Tibial nerve (tissue), 4 donors: ENCODE measurements around the gene MME.

Source experiments
- EP300 ChIP-seq, 2 donors: sonication (generic); formaldehyde crosslinking; IDR thresholded peaks; one replicate each; pipeline ENCODE4 v1.6.1; 2017; ENCODE audit warnings: antibody characterized with exemption in 2 of 2, mild to moderate bottlenecking in 1 of 2
- POLR2A ChIP-seq, 2 donors: fragments of 450-650 bp; IDR thresholded peaks; one replicate each; pipeline ENCODE4 v1.6.1; 2017; ENCODE audit warnings: antibody characterized with exemption in 2 of 2, mild to moderate bottlenecking in 2 of 2, moderate library complexity in 2 of 2
- TF ChIP-seq, protein P1 (sequence below), 5 experiments: fragments of 200-600 bp in 3 of 5; fragments of 450-650 bp in 2 of 5; sonication (generic) in 3 of 5; IDR thresholded peaks; one replicate each; pipeline ENCODE4 v1.5.1; 2016 to 2019; ENCODE audit warnings: antibody characterized with exemption in 5 of 5, mild to moderate bottlenecking in 3 of 5, moderate library complexity in 2 of 5

DNA sequence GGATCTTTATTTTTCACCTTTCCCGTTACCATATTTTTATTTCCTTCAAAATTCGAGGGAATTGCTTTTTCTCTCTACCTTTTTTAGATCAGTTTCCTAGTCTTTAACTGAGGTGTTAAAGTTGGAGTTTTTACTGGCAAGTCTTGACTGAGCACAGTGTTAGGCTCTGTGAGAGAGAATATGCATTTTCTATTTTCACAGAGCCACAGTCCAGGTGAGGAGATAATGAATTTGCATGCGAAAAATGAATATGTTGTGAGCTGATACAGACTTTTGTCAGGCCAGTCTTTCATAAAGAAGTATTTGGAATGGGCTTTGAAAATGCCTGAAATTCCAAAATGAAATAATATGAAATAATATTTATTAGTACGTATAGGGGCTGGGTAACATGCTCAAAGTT, 31.9 kb downstream of the MME start:
- TF ChIP-seq, protein P1, sequence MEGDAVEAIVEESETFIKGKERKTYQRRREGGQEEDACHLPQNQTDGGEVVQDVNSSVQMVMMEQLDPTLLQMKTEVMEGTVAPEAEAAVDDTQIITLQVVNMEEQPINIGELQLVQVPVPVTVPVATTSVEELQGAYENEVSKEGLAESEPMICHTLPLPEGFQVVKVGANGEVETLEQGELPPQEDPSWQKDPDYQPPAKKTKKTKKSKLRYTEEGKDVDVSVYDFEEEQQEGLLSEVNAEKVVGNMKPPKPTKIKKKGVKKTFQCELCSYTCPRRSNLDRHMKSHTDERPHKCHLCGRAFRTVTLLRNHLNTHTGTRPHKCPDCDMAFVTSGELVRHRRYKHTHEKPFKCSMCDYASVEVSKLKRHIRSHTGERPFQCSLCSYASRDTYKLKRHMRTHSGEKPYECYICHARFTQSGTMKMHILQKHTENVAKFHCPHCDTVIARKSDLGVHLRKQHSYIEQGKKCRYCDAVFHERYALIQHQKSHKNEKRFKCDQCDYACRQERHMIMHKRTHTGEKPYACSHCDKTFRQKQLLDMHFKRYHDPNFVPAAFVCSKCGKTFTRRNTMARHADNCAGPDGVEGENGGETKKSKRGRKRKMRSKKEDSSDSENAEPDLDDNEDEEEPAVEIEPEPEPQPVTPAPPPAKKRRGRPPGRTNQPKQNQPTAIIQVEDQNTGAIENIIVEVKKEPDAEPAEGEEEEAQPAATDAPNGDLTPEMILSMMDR (IDR thresholded peaks at IDR 0.05) = no peak
- no peak for TF ChIP-seq POLR2A (IDR thresholded peaks at IDR 0.05)
- TF ChIP-seq EP300 (IDR thresholded peaks at IDR 0.05) = no peak
